ENCODE results near the gene ZSCAN21.

Gene ZSCAN21

DNA sequence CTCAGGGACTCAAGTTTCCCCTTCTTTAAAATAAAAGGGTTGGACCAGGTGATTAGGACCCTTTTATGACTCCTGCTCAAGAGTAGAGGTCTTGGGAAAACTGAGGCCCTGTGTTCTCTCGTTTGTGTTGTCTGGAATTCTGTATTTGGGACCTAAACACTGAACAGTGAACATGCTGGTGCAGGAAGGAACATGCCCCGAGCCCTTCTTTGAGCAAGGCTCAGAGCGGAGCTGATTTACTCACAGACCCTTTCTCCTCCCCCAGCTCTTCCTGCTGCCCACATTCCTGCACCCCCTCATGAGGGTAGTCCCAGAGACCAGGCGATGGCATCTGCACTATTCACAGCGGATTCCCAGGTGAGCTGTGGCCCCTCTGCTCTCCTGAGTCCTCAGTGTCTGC, 20.0 kb upstream of the ZSCAN21 start:
- no peak for DNase-seq

DNA sequence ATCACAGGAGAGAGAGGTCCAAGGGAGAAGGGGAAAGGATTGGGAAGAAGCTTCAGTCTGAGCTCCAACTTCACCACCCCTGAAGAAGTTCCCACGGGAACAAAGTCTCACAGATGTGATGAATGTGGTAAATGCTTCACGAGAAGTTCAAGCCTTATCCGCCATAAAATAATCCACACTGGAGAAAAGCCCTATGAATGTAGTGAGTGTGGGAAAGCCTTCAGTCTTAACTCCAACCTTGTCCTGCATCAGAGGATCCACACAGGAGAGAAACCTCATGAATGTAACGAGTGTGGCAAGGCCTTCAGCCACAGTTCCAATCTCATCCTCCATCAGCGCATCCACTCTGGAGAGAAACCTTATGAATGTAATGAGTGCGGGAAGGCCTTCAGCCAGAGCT, 16.0 kb upstream of the ZSCAN21 start:
- no peak for DNase-seq

DNA sequence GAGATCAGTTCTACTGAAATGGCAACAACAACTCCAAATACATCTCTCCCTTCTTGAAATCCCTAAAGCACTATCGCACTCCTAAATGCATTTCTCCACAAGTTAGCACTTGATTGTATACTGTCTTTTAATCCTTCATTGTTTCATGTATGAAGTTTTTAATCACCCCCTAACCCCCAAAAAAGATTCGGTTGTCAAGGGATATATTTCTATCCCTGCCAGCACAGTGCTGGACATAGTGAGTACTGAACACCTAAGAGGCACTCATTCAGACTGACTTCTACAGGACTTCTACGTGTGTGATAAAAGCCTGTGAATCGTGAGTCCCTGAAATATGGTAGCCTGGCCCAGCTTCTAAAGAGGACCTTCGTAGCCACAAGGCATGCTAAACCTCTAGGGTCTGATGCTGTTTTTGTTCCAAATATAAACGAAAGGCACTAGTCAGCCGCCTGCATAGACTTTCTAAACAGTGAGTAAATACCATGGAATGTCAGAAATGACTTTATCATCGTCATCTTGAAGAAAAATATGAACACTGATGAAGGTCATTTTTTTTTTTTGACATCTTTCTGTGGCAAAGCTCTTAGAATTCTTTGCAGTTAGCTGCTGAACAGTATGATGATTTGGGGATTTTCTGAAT, 14.6 kb upstream of the ZSCAN21 start:
- DNase-seq, result no peak

DNA sequence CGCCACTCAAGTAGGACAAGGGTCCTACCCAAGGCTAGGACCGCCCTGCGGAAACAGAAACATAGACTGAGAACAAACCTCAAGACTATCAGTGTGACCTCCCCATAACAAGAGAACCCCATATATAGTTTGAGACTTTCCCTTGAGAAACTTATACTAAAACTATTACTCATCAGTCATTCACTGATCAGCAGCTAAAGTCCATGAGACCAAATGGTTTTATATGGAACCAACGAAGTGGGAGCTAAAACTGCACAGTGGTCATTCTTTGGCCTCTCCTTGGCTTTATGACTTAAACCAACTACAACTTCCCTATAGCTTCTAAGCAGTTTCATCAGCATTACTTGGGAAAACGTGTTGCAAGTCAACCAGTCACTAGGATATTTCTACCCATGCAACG, 13.7 kb upstream of the ZSCAN21 start:
- no peak for DNase-seq

DNA sequence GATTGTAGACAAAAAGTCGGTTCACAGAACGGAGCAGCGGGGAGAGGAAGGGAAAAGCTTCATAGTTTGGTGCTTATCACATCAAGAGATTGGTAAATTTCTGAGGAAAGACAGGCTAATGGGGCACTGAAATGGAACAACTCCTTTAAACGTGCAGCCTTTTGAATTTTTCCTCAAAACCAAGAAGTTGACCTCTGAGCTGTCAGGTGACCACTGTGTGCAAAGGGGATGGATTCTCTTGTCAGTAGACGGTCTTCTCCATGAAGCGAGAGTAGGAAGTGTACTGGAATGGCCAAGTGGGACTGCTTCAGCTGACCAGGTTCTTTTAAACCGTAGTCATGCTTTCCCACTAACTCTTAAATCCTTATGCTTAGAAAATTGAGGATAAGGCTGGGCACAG, 11.2 kb upstream of the ZSCAN21 start:
- no peak for DNase-seq

DNA sequence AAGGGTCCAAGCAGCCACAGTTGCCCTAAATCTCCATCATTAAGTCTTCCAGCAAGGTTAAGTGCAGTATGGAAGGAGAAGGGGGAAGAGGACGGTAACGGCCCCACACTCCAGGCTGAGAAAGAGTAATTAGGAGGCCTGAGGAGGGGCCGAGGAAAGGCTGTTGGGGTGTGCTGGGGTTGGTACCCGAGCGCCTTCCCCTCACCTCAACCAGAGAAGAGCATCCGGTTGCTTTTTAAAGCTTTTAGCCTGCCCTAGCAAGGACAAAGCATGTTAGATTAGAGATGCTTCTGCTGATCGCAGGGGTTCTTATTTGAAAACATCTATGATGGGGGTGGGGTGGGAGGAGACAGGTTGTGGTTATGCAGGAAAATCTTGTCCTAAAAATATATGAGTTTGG, 9.0 kb upstream of the ZSCAN21 start:
- no peak for DNase-seq

DNA sequence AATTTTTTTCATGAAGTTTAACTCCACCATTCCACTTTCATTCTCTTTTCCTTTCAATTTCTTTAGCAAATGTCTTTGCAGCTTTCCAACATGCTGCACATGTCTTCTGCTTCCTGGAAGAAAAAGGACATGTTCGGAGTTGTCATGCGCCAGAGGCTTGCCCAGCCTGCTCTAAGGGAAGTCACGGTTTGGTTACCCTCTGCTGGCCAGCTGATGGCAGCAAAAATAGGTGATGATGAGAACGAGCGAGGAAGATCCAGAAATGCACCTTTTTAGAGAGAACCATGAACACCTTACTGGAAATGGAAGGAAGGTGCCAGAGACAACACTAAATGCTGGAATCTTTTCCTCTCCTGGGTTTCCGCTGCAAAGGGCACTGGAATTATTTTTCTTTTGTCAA, 4.9 kb upstream of the ZSCAN21 start:
- DNase-seq, result no peak

DNA sequence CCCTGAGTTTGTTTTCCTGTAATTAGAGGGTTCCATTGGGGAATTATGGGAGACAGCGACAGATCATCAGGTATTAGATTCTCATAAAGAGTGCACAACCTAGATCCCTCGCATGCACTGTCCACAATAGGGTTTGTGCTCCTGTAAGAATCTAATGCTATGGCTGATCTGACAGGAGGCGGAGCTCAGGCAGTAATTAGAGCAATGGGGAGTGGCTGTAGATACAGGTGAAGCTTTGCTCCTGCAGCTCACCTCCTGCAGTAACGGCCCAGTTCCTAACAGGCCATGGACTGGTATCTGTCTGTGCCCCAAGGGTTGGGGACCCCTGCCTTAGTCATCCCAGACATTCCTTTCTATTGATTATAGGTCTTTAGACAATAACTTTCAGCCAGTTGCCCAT, 894 bp upstream of the ZSCAN21 start:
- no peak for DNase-seq

DNA sequence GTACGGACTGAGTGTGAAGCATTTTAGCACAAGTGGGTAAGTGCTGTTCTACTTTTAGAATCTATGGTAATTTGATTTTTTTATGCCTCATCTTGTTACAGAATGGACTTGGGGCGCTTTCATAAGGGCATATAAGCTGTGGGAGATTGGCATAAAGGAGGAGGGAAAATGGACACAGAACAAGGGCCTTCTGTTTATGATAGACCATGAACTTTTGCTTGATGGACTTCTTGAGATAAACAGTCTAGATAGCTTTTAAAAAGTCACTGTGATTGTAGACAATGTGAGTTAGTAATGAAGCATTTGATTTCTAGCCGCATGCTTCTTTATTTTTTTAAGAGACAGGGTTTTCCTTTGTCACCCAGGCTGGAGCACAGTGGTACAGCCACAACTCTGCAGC, 2.0 kb downstream of the ZSCAN21 start:
- no peak for DNase-seq

DNA sequence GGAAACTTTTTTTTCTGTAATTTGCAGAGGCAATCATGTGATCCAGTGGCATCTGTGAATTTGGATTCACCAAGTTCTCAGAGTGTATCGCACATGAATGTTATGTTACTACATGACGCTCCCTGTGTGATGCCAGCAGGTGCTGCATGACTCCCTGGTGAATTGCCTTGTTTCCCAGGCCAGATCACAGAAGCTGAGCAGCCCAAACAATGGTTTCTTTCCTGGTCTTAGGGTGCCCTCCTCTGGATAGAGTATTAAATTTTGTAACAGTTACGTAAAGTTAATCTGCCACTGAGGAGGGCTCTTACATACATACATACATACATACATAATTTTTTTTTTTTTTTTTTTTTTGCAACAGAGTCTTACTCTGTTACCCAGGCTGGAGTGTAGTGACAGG, 3.6 kb downstream of the ZSCAN21 start:
- no peak for DNase-seq

DNA sequence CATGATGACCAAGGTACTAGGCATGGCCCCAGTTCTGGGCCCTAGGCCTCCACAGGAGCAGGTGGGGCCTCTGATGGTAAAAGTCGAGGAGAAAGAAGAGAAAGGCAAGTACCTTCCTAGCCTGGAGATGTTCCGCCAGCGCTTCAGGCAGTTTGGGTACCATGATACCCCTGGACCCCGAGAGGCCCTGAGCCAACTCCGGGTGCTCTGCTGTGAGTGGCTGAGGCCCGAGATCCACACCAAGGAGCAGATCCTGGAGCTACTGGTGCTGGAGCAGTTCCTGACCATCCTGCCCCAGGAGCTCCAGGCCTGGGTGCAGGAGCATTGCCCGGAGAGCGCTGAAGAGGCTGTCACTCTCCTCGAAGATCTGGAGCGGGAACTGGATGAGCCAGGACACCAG, 7.4 kb downstream of the ZSCAN21 start:
- no peak for DNase-seq

DNA sequence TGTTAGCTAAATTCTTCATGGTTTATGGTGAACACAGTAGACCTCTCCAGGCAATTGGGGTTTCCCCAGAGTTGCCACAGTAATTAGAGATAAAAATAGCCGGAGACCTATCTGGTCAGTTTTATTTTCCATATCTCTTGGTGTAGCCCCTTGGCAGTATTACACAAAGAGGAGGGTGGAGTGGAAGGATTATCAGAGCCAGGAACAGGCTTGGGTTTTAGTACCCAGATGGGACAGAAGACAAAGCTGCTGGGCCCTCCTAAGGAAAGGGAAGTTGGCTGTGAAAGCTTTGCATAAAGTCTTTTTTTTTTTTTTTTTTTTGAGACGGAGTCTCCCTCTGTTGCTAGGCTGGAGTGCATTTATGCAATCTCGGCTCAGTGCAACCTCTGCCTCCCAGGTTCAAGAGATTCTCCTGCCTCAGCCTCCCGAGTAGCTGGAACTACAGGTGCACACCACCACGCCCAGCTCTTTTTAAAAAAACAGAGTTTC, 9.7 kb downstream of the ZSCAN21 start:
- no peak for DNase-seq

DNA sequence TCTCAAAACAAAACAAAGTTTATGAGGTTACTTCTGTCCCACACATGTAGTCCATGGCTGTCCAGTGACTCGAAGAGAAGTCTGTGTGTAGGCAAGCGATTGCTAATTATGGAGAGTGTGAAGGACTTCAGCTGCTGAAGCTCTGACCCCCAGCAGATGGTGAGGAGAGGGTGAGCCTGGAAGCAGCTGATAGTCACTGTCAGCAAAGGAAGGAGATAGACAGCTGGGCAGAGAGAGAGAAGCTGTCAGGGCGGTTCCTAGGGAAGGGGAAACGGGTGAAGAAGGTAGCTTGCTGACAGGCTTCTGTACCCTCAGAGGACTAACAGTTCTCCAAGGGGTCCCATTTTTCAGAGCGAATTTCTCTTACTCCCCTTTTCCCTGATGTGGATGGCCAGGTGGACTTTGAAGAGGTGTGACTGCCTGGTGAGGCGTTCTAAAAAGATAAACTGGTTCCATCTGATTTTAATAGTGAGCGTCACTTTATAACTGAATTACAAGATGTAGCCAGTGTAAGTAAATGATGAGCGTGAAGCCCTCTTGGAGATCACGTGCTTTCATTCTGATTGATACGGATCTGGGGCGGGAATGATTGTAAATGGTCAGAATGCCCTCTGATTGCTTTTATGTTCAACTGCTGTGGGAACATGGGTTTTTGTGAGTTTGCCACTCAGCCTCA, 12.1 kb downstream of the ZSCAN21 start:
- no peak for DNase-seq

DNA sequence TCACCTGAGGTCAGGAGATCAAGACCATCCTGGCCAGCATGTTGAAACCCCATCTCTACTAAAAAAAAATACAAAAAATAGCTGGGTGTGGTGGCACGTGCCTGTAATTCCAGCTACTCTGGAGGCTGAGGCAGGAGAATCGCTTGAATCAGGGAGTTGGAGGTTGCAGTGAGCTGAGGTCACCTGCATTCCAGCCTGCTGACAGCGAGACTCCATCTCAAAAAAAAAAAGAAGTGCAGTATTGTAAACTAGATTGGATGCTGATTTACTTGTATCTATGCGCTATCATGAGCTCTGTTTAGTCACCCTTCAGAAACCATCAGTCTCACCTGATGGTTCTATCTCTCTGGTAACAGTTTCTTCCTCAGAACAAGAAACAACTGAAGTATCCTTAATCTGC, 13.8 kb downstream of the ZSCAN21 start:
- no peak for DNase-seq

DNA sequence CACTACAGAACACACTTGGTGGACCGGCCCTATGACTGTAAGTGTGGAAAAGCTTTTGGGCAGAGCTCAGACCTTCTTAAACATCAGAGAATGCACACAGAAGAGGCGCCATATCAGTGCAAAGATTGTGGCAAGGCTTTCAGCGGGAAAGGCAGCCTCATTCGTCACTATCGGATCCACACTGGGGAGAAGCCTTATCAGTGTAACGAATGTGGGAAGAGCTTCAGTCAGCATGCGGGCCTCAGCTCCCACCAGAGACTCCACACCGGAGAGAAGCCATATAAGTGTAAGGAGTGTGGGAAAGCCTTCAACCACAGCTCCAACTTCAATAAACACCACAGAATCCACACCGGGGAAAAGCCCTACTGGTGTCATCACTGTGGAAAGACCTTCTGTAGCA, 14.6 kb downstream of the ZSCAN21 start:
- DNase-seq, result no peak

DNA sequence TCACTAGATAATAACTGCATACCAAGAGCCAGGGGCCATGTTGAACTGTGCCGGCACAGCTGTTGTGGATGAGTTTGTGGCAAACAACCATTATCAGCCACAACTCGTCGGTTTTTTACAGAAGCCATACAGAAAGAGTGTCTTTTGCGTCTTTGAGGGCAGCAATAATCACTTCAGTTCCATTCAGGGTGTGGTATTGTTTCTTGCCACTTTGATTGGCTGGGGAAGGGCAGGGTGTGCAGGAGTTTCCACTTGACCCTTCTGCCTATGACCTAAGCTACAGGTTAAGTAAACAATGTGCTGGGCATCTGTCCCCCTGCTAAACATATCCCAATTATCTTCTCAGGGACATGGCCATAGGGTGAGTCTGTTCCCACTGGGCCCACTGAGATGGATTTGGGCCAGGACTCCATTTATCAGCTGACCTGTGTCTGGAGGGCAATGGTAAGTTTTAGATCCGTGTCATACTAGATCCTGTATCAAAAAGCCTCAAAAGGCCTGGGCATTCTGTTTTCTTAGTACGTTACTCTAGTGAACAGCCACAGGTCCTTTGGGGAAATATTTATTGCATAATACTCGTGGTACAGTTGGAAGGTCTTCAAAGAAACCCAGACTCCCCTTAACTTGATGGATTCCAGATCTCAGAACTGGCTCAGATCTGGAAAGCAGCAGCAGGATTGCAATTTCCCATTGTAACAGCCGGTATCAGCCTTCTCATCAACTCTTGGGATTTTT, 16.0 kb downstream of the ZSCAN21 start:
- DNase-seq, result no peak

DNA sequence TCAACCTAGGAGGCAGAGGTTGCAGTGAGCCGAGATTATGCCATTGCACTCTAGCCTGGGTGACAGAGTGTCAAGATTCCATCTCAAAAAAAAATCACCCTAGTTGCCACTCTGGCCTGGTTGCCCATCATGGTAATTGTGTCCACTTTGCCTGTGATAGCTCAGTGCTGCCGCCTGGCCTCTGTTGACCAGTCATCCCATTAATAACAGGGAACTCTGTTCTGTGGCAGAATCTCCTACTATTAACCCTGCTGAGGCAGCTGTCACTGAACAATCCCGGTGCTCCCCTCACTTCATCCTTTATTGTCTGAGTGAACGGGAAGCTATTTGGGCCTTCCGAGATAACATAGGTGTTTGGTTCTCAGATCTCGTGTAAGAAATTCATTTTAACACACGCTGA, 17.4 kb downstream of the ZSCAN21 start:
- DNase-seq, result no peak

DNA sequence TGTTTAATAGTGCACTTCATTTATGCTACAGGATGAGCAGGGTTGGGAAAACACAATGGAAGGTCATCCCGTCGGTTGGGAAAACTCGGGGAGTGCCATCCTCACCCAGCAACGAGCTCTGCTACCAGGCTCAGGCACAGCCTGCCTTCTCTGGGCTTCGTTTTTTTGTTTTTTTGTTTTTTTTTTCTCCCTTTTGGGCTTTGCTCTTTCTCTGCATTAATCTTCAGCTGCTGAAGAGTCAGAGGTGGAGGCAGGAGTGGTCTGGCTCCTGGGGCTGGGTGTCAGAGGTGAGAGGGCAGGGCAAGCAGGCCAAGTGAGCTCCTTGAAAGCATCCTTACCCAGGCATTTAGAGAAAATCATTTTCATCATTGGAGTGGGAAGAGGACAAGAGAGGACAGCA, 20.4 kb downstream of the ZSCAN21 start:
- no peak for DNase-seq

DNA sequence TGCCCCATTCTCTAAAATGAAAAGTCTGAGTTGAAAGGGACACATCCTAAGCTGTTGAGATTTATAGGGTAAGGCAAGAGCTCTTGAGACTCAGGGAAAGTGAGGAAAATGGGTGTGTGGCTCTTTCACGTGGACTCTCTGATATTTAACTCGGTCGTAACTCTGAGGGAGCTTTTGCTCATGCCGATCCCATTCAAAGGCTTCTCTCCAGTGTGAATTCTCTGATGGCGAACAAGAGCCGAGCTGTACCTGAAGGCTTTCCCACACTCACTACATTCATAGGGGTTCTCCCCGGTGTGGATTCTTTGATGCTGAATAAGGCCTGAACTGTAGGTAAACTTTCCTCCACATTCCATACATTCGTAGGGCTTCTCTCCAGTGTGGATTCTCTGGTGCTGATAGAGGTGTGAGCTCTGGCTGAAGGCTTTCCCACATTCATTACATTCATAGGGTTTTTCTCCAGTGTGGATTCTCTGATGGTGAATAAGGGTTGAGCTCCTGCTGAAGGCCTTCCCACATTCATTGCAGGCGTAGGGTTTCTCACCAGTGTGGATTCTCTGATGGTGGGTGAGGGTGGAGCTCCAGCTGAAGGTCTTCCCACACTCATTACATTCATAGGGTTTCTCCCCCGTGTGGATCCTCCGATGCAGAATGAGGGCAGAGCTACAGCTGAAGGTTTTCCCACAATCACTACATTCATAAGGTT, 21.6 kb downstream of the ZSCAN21 start:
- DNase-seq, result no peak

DNA sequence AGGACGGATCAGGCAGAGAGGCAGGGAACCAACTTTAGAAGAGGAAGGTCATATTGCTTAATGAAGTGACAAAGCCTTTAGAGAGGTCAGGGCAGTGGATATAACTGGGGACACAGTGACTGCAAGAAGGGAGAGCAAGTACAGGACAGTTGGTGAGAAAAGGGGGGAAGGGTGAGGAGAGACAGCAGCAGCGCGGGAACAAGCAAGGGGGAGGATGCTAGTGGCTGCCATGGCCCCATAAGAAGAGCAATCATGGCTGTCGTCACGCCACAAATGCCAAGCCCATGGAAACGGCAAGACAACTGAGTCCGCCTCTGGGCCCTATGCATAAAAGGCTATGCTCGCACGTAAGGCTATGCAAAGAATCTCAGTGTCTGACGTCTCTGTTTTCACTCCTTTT, 22.9 kb downstream of the ZSCAN21 start:
- DNase-seq, result no peak

DNA sequence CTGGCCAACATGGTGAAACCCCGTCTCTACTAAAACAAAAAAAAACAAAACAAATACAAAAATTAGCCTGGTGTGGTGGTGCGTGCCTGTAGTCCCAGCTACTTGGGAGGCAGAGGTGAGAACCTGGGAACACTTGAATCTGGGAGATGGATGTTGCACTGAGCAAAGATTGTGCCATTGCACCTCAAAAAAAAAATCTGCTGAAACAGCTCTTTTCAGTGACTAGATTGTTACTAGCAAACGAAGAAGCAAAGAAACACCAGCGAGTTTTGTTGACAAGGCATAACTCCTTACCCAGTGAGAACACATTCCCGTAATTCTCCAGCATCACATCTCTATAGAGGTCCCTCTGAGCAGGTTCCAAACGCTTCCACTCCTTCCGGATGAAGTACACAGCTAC, 25.3 kb downstream of the ZSCAN21 start:
- no peak for DNase-seq

DNA sequence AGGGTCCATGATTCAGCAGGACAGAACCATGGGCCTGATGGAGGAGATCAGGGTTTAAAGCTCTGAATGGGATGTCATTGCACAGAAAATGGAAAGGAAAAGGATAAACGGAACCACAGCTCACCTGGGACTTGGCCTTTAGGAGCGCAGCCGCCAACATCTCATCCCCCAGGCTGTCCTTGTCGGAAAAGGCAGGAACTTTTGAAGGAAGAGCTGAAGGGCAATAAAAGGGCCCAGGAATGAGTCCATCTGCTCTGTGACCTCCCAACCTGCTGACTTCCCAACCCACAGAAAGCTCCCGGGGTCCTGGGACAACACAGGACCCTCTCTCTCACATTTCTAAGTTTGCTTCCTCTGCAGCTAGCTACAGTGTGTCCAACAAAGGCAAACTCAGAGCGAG, 25.8 kb downstream of the ZSCAN21 start:
- no peak for DNase-seq

DNA sequence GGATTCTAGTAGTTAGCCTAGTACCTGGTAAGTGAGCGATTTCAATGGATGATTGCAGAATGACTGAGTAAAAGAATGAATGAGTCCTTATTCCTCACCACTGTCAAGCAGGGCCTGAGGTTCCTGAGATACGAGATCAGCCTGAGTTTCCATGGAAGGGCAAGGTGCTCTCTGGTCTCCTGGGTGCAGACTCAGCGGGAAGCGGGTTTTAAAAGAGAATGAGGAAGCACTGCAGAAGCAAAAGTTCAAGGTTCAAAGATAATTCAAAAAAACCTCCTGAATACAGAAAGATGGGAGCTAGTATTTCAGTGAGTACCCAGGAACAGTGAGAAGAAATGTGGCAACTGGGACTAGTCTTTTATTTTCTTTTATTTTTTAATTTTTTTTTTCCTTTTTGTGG, 27.6 kb downstream of the ZSCAN21 start:
- DNase-seq, result no peak
